Measurements from ENCODE around the gene LDAF1. TPM values are rescaled to one million over a fixed set of nuclear protein-coding genes. Genes with fewer than 3 reads are reported as not detected.
"Not testable (repeated sequence)": the region's sequence is repeated elsewhere in the genome, so short reads cannot be mapped to it uniquely, and the experiment has no call there.

LDAF1 gene
- total and polyA plus RNA-seq, 2 experiments from 2014 or later: 30.4 to 34.5 TPM

GRCh38 chr16:21156011-21156410 is 2.5 kb upstream of the LDAF1 start:
- H2AFZ ChIP-seq; DNase-seq; H3K9ac ChIP-seq; H3K4me2 ChIP-seq (ENCODE audit: unreplicated experiment); H3K4me3 ChIP-seq; H3K79me2 ChIP-seq (ENCODE audit: insufficient read depth); H3K9me2 ChIP-seq (ENCODE audit: insufficient read depth); H3K9me3 ChIP-seq (ENCODE audit: low read depth); H4K20me1 ChIP-seq (ENCODE audit: insufficient read depth); H3K27me3 ChIP-seq (replicated peaks; ENCODE audit: insufficient read depth); H3K36me3 ChIP-seq (ENCODE audit: low read depth); H3K27ac ChIP-seq; in situ Hi-C loops (cut with MboI): not testable (repeated sequence)
- Histone ChIP-seq H3K4me1 (ENCODE audit: insufficient read depth) (peaks cover 21% of the 10 kb centered on the region), H3F3A (ENCODE audit: insufficient read depth) (peaks cover 18% of the 10 kb centered on the region)
- 6 to 9% methylated on average over 1 of the region's 1 CpG for WGBS, 2 experiments (ENCODE audit: low coverage in 1 of 2, low lambda C conversion rate in 2 of 2, missing lambda C conversion rate in 2 of 2)

GRCh38 chr16:21156767-21157467 is 1.6 kb upstream of the LDAF1 start:
- Histone ChIP-seq H3K4me3 (no peak overlapping the region), H3F3A (ENCODE audit: insufficient read depth) (peaks cover 24% of the 10 kb centered on the region), H3K4me2 (ENCODE audit: unreplicated experiment) (peak overlapping the region; percentile 1), H3K27me3 (replicated peaks; ENCODE audit: insufficient read depth) (no peaks in the 10 kb centered on the region), H3K36me3 (ENCODE audit: low read depth) (no peaks in the 10 kb centered on the region), H3K79me2 (ENCODE audit: insufficient read depth) (no peaks in the 10 kb centered on the region), H3K4me1 (ENCODE audit: insufficient read depth) (peaks cover 25% of the 10 kb centered on the region), H3K27ac (no peak overlapping the region), H3K9me3 (ENCODE audit: low read depth) (no peaks in the 10 kb centered on the region), H4K20me1 (ENCODE audit: insufficient read depth) (no peaks in the 10 kb centered on the region), H3K9me2 (ENCODE audit: insufficient read depth) (no peaks in the 10 kb centered on the region), H2AFZ (no peak overlapping the region), H3K9ac (no peak overlapping the region)
- 29 to 33% methylated on average over 6 of the region's 6 CpGs for WGBS, 2 experiments (ENCODE audit: low coverage in 1 of 2, low lambda C conversion rate in 2 of 2, missing lambda C conversion rate in 2 of 2)
- in situ Hi-C loops (cut with MboI): no loop called here
- TF ChIP-seq EZH2phosphoT487 (IDR thresholded peaks at IDR 0.05; ENCODE audit: insufficient read depth, low read depth) (no peak), EZH2 (IDR thresholded peaks at IDR 0.05; ENCODE audit: insufficient read depth, poor library complexity, severe bottlenecking) (no peak)
- DNase-seq: peak; percentile 81

GRCh38 chr16:21157632-21158031 is 842 bp upstream of the LDAF1 start:
- Histone ChIP-seq H3K4me2 (ENCODE audit: unreplicated experiment) (peak overlapping the region; percentile 95), H3K4me3 (peak overlapping the region; percentile 94), H3K9me3 (ENCODE audit: low read depth) (no peaks in the 10 kb centered on the region), H3K9ac (peak overlapping the region; percentile 82), H3F3A (ENCODE audit: insufficient read depth) (peaks cover 24% of the 10 kb centered on the region), H3K36me3 (ENCODE audit: low read depth) (no peaks in the 10 kb centered on the region), H4K20me1 (ENCODE audit: insufficient read depth) (no peaks in the 10 kb centered on the region), H3K4me1 (ENCODE audit: insufficient read depth) (peaks cover 28% of the 10 kb centered on the region), H3K79me2 (ENCODE audit: insufficient read depth) (no peaks in the 10 kb centered on the region), H2AFZ (peak overlapping the region; percentile 97), H3K27ac (peak overlapping the region; percentile 57), H3K27me3 (replicated peaks; ENCODE audit: insufficient read depth) (no peaks in the 10 kb centered on the region), H3K9me2 (ENCODE audit: insufficient read depth) (no peaks in the 10 kb centered on the region)
- in situ Hi-C loops (cut with MboI): no loop called here
- DNase-seq: no peak
- TF ChIP-seq EZH2 (IDR thresholded peaks at IDR 0.05; ENCODE audit: insufficient read depth, poor library complexity, severe bottlenecking) (no peak), EZH2phosphoT487 (IDR thresholded peaks at IDR 0.05; ENCODE audit: insufficient read depth, low read depth) (no peak)
- WGBS, 2 experiments (ENCODE audit: low coverage in 1 of 2, low lambda C conversion rate in 2 of 2, missing lambda C conversion rate in 2 of 2): 48 to 55% methylated on average over 5 of the region's 5 CpGs

- TF ChIP-seq EZH2 (IDR thresholded peaks at IDR 0.05; ENCODE audit: insufficient read depth, poor library complexity, severe bottlenecking) (no peak), EZH2phosphoT487 (IDR thresholded peaks at IDR 0.05; ENCODE audit: insufficient read depth, low read depth) (no peak)
- Histone ChIP-seq H3F3A (ENCODE audit: insufficient read depth) (peaks cover 24% of the 10 kb centered on the region), H3K27ac (no peak overlapping the region), H3K36me3 (ENCODE audit: low read depth) (no peaks in the 10 kb centered on the region), H3K27me3 (replicated peaks; ENCODE audit: insufficient read depth) (no peaks in the 10 kb centered on the region), H3K79me2 (ENCODE audit: insufficient read depth) (no peaks in the 10 kb centered on the region), H3K9ac (peak overlapping the region; percentile 82), H4K20me1 (ENCODE audit: insufficient read depth) (no peaks in the 10 kb centered on the region), H3K4me3 (peak overlapping the region; percentile 94), H3K4me1 (ENCODE audit: insufficient read depth) (peaks cover 31% of the 10 kb centered on the region), H3K9me3 (ENCODE audit: low read depth) (no peaks in the 10 kb centered on the region), H2AFZ (peak overlapping the region; percentile 97), H3K9me2 (ENCODE audit: insufficient read depth) (no peaks in the 10 kb centered on the region), H3K4me2 (ENCODE audit: unreplicated experiment) (peak overlapping the region; percentile 95)
- DNase-seq: peak; percentile 55
- in situ Hi-C loops (cut with MboI): no loop called here
- WGBS, 2 experiments (ENCODE audit: low coverage in 1 of 2, low lambda C conversion rate in 2 of 2, missing lambda C conversion rate in 2 of 2): 4% methylated on average over 26 to 27 of the region's 27 CpGs
These were observed 942 bp downstream of the LDAF1 start for GRCh38 chr16:21159281-21159951.

All from GM23248 (cell line).